Adrenal gland (tissue), 5 donors: ENCODE results near the gene CYB5D1.
A peak's percentile ranks its signal among the peaks of the same experiment; 100 is the strongest.

Experiments
- CTCF ChIP-seq, 6 experiments: fragments of 450-650 bp in 4 of 6; fragments of 200-600 bp in 2 of 6; sonication (generic) in 1 of 6; IDR thresholded peaks; 1 replicate in 5 of 6; 2 replicates in 1 of 6; pipeline versions ENCODE4 v1.5.1 to v1.8.0; 2016 to 2021; ENCODE audit warnings: antibody characterized with exemption in 6 of 6, mild to moderate bottlenecking in 2 of 6, moderate library complexity in 1 of 6
- POLR2A ChIP-seq, 2 donors: fragments of 450-650 bp; IDR thresholded peaks; one replicate each; pipeline ENCODE4 v1.6.1; 2017; ENCODE audit warnings: antibody characterized with exemption in 2 of 2, mild to moderate bottlenecking in 2 of 2, moderate library complexity in 1 of 2
- donor health status: DM: no; HTN: no; CAD: no.

DNA sequence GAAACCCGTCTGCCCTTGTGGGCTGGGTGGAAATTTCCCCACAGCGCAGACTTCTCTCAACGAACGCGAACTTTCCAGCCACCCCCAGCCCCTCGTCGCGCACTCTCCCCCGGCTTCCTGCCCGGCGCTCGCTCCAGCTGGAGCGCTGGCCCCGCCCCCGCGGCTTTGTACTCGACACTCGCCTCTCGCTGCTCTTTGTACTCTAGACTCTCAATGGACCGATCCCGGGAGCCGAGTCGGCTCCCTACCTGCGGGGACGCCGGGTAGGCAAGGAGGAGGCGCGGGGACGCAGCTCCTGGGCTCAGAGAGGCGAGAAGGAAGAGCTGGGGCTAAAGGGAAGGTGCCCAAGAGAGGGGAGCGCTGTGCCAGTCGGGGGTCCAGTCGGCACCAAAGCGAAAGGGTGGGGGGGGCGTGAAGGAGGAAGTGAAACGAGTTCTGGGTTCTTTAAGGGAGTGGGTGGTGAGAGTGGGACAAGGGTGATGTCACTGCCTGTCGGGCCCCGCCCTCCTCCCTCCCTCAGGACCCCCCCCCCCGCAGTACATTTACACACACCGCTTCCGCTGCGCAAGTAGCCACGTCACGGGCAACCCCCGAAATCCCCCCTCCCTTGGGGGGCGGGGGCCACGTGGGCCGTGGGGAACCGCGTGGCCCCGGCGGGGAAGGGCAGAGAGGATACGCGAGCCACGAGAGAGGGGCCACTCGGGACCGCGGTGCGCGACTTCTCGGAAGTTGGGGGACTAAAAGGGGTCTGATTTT lies 14.1 kb upstream of the CYB5D1 start:
- TF ChIP-seq POLR2A (IDR thresholded peaks at IDR 0.05) = peak; percentile 72 to 79
- TF ChIP-seq CTCF (IDR thresholded peaks at IDR 0.05) = no peak
